Mucosa of rectum (tissue), 2 donors: ENCODE measurements around the gene AGPS.

Source experiments
- H3K27ac ChIP-seq, 2 donors: one replicate each; pipeline ENCODE4 v1.7.0; 2013; ENCODE audit warnings: inconsistent platforms in 2 of 2, low read depth in 2 of 2, low read length in 2 of 2
- H3K27me3 ChIP-seq, 2 donors: one replicate each; pipeline ENCODE4 v1.7.0; 2013; ENCODE audit warnings: low read length in 2 of 2; ENCODE audit not compliant: control insufficient read depth in 2 of 2, insufficient read depth in 2 of 2
- H3K36me3 ChIP-seq, 2 donors: one replicate each; pipeline ENCODE4 v1.7.0; 2013; ENCODE audit warnings: low read length in 2 of 2; ENCODE audit not compliant: control insufficient read depth in 2 of 2, insufficient read depth in 2 of 2
- H3K4me1 ChIP-seq, 2 donors: one replicate each; pipeline ENCODE4 v1.7.0; 2013; ENCODE audit warnings: low read length in 2 of 2, mild to moderate bottlenecking in 1 of 2; ENCODE audit not compliant: control insufficient read depth in 2 of 2, insufficient read depth in 2 of 2
- H3K4me3 ChIP-seq, 2 donors: one replicate each; pipeline ENCODE4 v1.7.0; 2013; ENCODE audit warnings: low read length in 2 of 2
- H3K9ac ChIP-seq, 2 donors: one replicate each; pipeline ENCODE4 v1.7.0; 2013; ENCODE audit warnings: low read length in 2 of 2, low read depth in 1 of 2, mild to moderate bottlenecking in 1 of 2
- H3K9me3 ChIP-seq, 2 donors: one replicate each; pipeline ENCODE4 v1.7.0; 2013; ENCODE audit warnings: low read length in 2 of 2; ENCODE audit not compliant: control insufficient read depth in 2 of 2
- donor health status: healthy.
- donor health status: Normal muscosa, but diverticular disease.

AGPS gene

GRCh38 chr2:177588671-177589070 lies 196.1 kb downstream of the AGPS start:
- Histone ChIP-seq H3K9me3 (no peaks in the 10 kb centered on the region), H3K36me3 (no peaks in the 10 kb centered on the region), H3K27ac (no peak overlapping the region), H3K4me3 (no peak overlapping the region), H3K9ac (no peak overlapping the region), H3K4me1 (no peaks in the 10 kb centered on the region), H3K27me3 (no peaks in the 10 kb centered on the region)

- Histone ChIP-seq H3K27me3 (no peaks in the 10 kb centered on the region), H3K9ac (no peak overlapping the region), H3K9me3 (no peaks in the 10 kb centered on the region), H3K27ac (no peak overlapping the region), H3K4me1 (no peaks in the 10 kb centered on the region), H3K4me3 (no peak overlapping the region), H3K36me3 (no peaks in the 10 kb centered on the region)
Observed at GRCh38 chr2:177589186-177589585, 196.6 kb downstream of the AGPS start.

- no peaks in the 10 kb centered on the region for H3K36me3 ChIP-seq
- no peak overlapping the region for H3K27ac ChIP-seq
- no peak overlapping the region for H3K9ac ChIP-seq
- H3K27me3 ChIP-seq, result no peaks in the 10 kb centered on the region
- H3K4me1 ChIP-seq, result no peaks in the 10 kb centered on the region
- no peaks in the 10 kb centered on the region for H3K9me3 ChIP-seq
- no peak overlapping the region for H3K4me3 ChIP-seq
Observed at GRCh38 chr2:177592397-177592796, 199.8 kb downstream of the AGPS start.

- H3K4me3 ChIP-seq, result no peak overlapping the region
- no peaks in the 10 kb centered on the region for H3K36me3 ChIP-seq
- H3K9me3 ChIP-seq, result no peaks in the 10 kb centered on the region
- peaks cover 0 to 3% of the 10 kb centered on the region in 2 donors for H3K4me1 ChIP-seq
- no peak overlapping the region for H3K9ac ChIP-seq
- no peaks in the 10 kb centered on the region for H3K27me3 ChIP-seq
- no peak overlapping the region for H3K27ac ChIP-seq
Observed at GRCh38 chr2:177592945-177593344, 200.4 kb downstream of the AGPS start.

- Histone ChIP-seq H3K27me3 (no peaks in the 10 kb centered on the region), H3K9ac (no peak overlapping the region), H3K4me1 (peaks cover 0 to 3% of the 10 kb centered on the region in 2 donors), H3K36me3 (no peaks in the 10 kb centered on the region), H3K9me3 (no peaks in the 10 kb centered on the region), H3K4me3 (no peak overlapping the region), H3K27ac (no peak overlapping the region)
Observed at GRCh38 chr2:177593402-177593801, 200.8 kb downstream of the AGPS start.
